GM12891 (cell line): ENCODE measurements around the gene NAA20.

ENCODE experiments used
- DNase-seq: peaks from one replicate; pipeline ENCODE4 v3.0.0; 2011; ENCODE audit warnings: low spot score; ENCODE audit not compliant: insufficient read length
- FAIRE-seq: peaks from 2 replicates; lab custom pipeline; 2011; peaks lifted over from hg19 to GRCh38; lab: Jason Lieb, UNC
- PAX5 ChIP-seq: IDR thresholded peaks from 2 replicates; pipeline ENCODE4 v1.6.1; 2011; ENCODE audit warnings: low read length, moderate library complexity, mild to moderate bottlenecking; ENCODE audit not compliant: insufficient read depth, severe bottlenecking
- POLR2A ChIP-seq: IDR thresholded peaks from 2 replicates; pipeline ENCODE4 v1.6.1; 2011; ENCODE audit warnings: low read depth, low read length, control low read depth
- POLR2AphosphoS5 ChIP-seq: IDR thresholded peaks from 2 replicates; pipeline ENCODE4 v1.6.1; 2011; ENCODE audit warnings: low read depth, low read length, control low read depth
- POU2F2 ChIP-seq: IDR thresholded peaks from 2 replicates; pipeline ENCODE4 v1.6.1; 2011; ENCODE audit warnings: low read depth, mild to moderate bottlenecking, control low read depth, low read length, moderate library complexity
- SPI1 ChIP-seq: IDR thresholded peaks from 2 replicates; pipeline ENCODE4 v1.6.1; 2011; ENCODE audit warnings: low read depth, low read length, control low read depth
- TAF1 ChIP-seq: IDR thresholded peaks from 2 replicates; pipeline ENCODE4 v1.6.1; 2011; ENCODE audit warnings: low read depth, low read length, control low read depth

NAA20 gene

DNA sequence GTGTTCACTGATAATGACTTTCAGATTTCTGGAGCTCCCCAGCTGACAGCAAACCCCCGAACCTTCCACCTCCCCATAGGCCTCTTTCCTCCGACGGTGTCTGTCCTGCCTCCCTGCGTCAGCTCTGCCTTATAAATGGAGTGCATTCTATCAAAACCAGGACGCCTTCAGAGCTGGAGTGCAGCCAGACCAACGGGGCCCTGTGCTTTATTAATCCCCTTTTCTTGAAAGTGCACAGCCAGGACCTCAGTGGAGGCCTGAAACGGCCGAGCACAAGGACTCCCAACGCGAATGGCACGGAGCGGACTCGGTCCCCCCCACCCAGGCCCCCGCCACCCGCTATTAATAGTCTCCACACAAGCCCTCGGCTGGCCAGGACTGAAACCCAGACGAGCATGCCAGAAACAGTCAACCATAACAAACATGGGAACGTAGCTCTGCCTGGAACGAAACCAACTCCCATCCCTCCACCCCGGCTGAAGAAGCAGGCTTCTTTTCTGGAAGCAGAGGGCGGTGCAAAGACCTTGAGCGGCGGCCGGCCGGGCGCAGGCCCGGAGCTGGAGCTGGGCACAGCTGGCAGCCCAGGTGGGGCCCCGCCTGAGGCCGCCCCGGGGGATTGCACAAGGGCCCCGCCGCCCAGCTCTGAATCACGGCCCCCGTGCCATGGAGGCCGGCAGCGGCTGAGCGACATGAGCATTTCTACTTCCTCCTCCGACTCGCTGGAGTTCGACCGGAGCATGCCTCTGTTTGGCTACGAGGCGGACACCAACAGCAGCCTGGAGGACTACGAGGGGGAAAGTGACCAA lies 42.3 kb upstream of the NAA20 start:
- DNase-seq = no peak
- FAIRE-seq = no peak
- TF ChIP-seq POLR2A (no peak), TAF1 (no peak), PAX5 (no peak), SPI1 (no peak), POU2F2 (no peak), POLR2AphosphoS5 (no peak)

DNA sequence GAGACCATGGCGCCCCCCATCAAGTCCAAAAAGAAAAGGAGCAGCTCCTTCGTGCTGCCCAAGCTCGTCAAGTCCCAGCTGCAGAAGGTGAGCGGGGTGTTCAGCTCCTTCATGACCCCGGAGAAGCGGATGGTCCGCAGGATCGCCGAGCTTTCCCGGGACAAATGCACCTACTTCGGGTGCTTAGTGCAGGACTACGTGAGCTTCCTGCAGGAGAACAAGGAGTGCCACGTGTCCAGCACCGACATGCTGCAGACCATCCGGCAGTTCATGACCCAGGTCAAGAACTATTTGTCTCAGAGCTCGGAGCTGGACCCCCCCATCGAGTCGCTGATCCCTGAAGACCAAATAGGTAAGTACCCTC lies 41.7 kb upstream of the NAA20 start:
- TF ChIP-seq POU2F2 (no peak), SPI1 (no peak), POLR2A (no peak), TAF1 (no peak), POLR2AphosphoS5 (no peak), PAX5 (no peak)
- FAIRE-seq (no peak), DNase-seq (no peak)

DNA sequence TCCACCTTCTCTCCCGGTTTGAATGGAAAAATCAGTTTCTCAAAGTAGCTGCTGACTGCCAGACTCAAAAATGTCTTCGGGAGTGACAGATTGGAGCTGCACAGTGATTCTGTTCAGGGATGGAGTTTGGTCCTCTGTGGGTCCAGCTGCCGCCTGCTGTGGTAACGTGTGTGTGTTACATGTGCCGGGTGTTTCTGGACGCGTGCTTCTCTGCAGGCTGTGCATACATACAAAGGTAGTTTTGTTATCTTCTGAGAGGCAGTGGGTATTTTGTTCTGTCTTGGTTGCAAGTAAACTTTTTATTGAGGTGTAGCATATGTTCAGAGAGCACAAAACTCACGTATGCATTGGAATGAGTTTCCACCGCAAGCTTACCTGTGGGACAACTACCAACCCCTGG lies 41.3 kb upstream of the NAA20 start:
- FAIRE-seq = no peak
- TF ChIP-seq PAX5 (no peak), TAF1 (no peak), POU2F2 (no peak), POLR2AphosphoS5 (no peak), POLR2A (no peak), SPI1 (no peak)
- no peak for DNase-seq

DNA sequence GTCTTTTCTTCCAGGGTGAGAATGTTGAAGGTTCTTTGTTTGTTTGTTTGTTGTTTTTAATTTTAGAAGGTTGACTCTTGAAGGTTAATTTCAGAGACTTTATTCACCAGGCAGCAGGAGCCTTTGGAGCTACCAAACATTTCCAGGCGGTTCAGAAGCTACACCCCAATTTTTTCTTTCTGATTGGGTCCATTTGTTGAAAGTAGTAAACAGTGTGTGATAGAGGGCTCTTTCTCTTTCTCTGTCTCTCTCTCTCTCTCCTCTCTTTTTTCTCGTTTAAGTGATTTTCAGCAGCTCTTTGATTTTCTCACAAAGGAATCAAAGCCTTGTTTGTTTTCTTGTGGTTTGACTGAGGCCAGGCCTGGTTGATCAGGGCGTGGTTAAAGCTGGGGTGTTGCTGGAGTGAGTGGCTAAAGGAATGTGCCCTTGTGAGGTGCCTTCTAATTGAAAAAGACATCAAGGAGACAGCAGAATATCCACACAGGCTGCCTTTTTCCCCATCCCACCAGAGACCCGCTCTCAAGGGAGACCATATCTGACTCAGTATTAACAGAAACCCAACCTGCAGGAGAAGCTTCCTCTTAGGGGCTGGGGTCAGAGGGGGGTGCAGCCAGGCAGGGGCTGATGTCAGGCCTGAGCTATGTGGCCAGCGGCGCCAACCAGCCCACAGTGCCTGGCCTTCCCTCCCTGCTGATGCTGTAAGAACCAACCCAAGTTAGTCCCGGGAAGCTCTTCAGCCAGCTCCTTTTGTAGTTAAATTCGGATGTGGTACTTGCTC lies 40.4 kb upstream of the NAA20 start:
- TF ChIP-seq POLR2A (no peak), POLR2AphosphoS5 (no peak), POU2F2 (no peak), TAF1 (no peak), SPI1 (no peak), PAX5 (no peak)
- FAIRE-seq (no peak), DNase-seq (no peak)

DNA sequence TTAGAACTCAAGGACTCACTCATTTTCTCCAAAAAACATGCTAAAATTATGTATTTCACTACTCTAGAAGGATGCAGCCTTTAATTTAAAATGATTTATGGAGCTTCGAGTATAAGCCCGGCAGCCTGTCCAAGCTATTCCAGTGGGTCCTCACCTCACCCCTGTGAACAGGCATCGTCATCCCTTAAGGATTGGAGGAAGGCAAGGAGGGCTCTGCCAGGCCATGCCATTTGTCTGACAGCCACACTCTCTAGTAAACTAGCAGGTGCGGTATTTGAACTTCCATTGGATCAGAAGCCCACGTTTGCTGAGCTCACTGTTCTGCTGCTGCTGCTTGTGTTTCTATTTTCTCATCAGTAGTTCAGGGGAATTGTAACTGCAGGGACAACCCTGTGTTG lies 39.8 kb upstream of the NAA20 start:
- FAIRE-seq = no peak
- DNase-seq = no peak
- TF ChIP-seq POU2F2 = no peak
- TF ChIP-seq PAX5 = no peak

DNA sequence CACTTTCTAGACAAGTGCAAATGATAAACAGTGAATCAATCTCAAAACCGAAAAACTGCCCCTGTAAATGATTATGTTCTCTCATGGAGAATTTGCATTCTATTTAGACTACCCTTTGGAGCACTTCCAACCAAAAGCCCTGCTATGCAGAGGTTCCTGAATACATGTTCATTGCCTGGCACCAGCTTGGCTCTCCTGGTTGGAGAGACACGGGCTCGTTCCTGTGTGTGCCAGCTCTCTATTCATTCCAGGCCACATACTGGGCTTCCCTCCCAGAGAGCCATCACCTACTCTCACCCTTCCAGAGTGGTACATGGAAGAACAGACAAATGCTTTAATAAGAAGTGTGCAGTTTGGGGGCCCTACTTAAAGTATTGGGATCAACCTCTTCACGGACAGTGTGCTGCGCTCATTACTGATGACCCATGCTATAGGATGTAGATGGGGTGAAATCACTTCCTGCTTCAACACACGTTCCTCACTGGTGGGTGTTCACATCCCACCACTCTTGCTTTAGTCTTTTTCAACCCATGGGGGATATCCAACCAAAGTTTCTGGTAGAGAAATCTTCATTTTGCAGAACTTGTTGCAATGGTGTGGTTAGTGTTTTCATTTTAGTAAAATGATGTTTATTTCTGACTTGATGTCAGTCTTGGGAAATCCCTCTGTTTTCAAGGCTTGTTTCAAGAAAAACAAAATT lies 38.5 kb upstream of the NAA20 start:
- TF ChIP-seq POLR2AphosphoS5 = no peak
- no peak for TF ChIP-seq SPI1
- TF ChIP-seq PAX5 = no peak
- no peak for TF ChIP-seq POU2F2
- TF ChIP-seq POLR2A = no peak
- no peak for TF ChIP-seq TAF1
- FAIRE-seq (no peak), DNase-seq (no peak)

DNA sequence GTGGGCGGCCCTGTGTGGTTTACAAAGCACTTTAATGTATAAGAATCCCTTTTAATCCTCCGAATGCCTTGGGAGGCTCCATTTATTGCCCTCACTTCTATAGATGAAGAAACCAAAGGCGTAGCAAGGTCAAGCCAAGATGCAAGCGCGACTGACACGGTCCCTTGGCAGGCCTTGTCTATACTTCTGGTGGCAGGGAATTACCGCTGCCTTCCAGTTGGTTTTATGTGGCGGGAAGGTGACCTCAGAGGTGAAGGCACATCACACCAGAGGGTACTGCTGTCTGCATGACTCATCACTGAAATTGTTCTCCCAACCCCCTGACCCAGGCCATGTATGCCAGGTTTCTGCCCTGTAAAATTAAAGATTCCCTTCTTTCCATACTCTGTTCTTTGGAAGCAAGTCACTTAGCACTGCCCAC lies 36.1 kb upstream of the NAA20 start:
- FAIRE-seq = no peak
- no peak for TF ChIP-seq POLR2A
- peak; percentile 24 for TF ChIP-seq PAX5
- no peak for TF ChIP-seq POLR2AphosphoS5
- DNase-seq = no peak

DNA sequence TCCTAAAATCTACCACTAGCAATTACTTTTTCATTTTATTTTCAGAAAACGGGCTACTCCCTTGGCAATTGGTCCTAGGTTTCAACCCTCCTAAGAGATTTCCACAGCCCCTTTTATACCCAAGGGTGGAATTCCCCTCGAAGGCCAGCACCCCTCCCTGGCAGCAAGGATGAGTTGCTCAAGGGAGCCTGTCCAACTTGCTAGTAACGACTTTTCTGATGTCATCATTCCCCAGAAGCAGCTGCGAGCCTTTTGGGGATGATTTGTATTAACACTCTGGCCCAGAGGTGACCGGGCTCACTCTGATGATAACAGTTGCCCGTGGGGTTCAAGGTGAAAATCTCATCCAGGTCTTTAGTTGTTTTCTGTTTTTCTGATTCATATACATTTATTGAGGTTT lies 30.7 kb upstream of the NAA20 start:
- FAIRE-seq (no peak), DNase-seq (no peak)
- TF ChIP-seq POLR2AphosphoS5 = no peak
- TF ChIP-seq TAF1 = no peak
- TF ChIP-seq PAX5 = no peak
- TF ChIP-seq POU2F2 = no peak
- TF ChIP-seq POLR2A = no peak
- no peak for TF ChIP-seq SPI1

DNA sequence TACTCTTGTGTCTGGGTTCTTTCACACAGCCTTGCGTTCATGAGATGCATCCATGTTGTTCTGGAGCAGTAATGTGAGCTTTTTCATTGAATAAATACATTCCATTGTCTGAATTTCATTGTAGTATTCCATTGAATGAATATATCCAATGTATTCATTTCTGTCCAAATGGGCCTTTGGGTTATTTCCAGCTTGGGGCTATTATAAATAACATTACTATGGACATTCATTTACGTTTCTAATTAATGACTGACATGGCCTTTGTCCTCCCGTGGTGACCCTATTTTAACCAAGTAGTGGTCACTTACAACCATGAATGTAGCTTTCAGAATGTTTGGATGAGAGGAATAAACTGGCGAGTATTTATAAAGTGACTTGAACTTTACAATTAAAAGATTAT lies 30.1 kb upstream of the NAA20 start:
- FAIRE-seq = no peak
- no peak for TF ChIP-seq POU2F2
- DNase-seq = no peak

DNA sequence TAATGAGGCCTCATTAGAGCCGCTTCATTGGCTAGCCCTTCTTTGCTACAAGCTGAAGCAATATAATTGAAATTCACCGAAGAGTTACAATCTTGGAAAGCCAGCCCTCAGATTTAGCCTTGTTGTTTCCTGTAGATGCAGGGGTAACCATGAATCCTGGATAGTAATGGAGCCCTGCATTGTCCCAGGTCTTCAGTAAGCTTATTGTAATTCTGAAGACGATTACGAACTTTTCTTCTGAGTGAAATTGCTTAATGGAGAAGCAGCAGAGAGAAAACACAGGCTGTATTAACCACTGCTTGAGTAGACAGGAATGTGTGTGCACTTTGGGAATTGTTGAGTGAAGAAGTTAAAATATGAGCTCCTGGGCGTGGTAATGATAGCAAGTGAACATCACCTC lies 26.3 kb upstream of the NAA20 start:
- TF ChIP-seq TAF1 = no peak
- TF ChIP-seq POU2F2 = no peak
- TF ChIP-seq PAX5 = no peak
- no peak for TF ChIP-seq SPI1
- no peak for TF ChIP-seq POLR2A
- no peak for TF ChIP-seq POLR2AphosphoS5
- DNase-seq (no peak), FAIRE-seq (no peak)

DNA sequence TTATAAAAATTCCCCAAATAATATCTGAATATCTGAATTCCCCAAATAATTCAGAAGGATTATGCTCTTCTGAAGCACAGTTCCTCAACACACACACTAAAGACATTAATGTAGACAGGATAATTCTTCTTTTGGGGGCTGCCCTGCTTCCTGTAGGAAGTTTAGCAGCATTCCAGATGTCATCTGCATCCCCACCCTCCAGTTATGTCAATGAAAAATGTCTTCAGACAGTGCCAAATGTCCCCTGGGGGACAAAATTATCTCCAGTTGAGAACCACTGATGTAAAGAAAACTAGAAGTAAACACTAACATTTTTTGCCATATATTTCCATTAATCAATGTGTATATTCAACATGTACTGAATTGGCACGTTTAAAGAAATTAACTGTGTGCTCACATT lies 25.9 kb upstream of the NAA20 start:
- TF ChIP-seq PAX5 = no peak
- no peak for DNase-seq
- no peak for FAIRE-seq
